ENCODE data around the gene PIK3R1. TPM values are rescaled to one million over a fixed set of nuclear protein-coding genes. Genes with fewer than 3 reads are reported as not detected.

PIK3R1 gene
- total RNA-seq, 6 donors from 2014 or later = 52.3 to 112 (median 92.5) TPM

- H3K27me3 ChIP-seq = no peaks in the 10 kb centered on the region
- TF ChIP-seq EP300 (IDR thresholded peaks at IDR 0.05) (no peak), POLR2A (IDR thresholded peaks at IDR 0.05) (no peak), POLR2AphosphoS5 (IDR thresholded peaks at IDR 0.05) (no peak), CTCF (IDR thresholded peaks at IDR 0.05) (no peak)
- H3K4me3 ChIP-seq = no peak overlapping the region
- H3K9me3 ChIP-seq = no peaks in the 10 kb centered on the region
- no peak for DNase-seq
- 38 to 70% methylated on average over 2 of the region's 2 CpGs for WGBS, 2 donors
- no peak for ATAC-seq (ENCODE audit: low FRiP score in 2 of 2)
- H3K4me1 ChIP-seq = no peaks in the 10 kb centered on the region
- no peaks in the 10 kb centered on the region for H3K36me3 ChIP-seq
- no peak overlapping the region for H3K27ac ChIP-seq
Measured at GRCh38 chr5:68313336-68313735, 97.8 kb downstream of the PIK3R1 start.

- no peak overlapping the region for H3K27ac ChIP-seq
- TF ChIP-seq CTCF (IDR thresholded peaks at IDR 0.05) (no peak), EP300 (IDR thresholded peaks at IDR 0.05) (no peak), POLR2AphosphoS5 (IDR thresholded peaks at IDR 0.05) (no peak), POLR2A (IDR thresholded peaks at IDR 0.05) (no peak)
- no peaks in the 10 kb centered on the region for H3K36me3 ChIP-seq
- ATAC-seq (ENCODE audit: low FRiP score in 2 of 2) = no peak
- no peaks in the 10 kb centered on the region for H3K9me3 ChIP-seq
- H3K4me3 ChIP-seq = no peak overlapping the region
- DNase-seq = no peak
- H3K27me3 ChIP-seq = no peaks in the 10 kb centered on the region
- H3K4me1 ChIP-seq = no peaks in the 10 kb centered on the region
- WGBS, 2 donors = 87 to 94% methylated on average over 2 of the region's 2 CpGs
Measured at GRCh38 chr5:68314465-68314864, 98.9 kb downstream of the PIK3R1 start.

- Histone ChIP-seq H3K9me3 (no peaks in the 10 kb centered on the region), H3K4me1 (no peaks in the 10 kb centered on the region), H3K36me3 (no peaks in the 10 kb centered on the region), H3K4me3 (no peak overlapping the region), H3K27ac (no peak overlapping the region), H3K27me3 (no peaks in the 10 kb centered on the region)
- DNase-seq (peak in 1 of 2 donors; percentile 10), ATAC-seq (ENCODE audit: low FRiP score in 2 of 2) (peak in 1 of 2 donors; percentile 8)
- WGBS, 2 donors = 77 to 78% methylated on average over 6 of the region's 6 CpGs
- TF ChIP-seq EP300 (IDR thresholded peaks at IDR 0.05) = no peak
- TF ChIP-seq CTCF (IDR thresholded peaks at IDR 0.05) = no peak
- TF ChIP-seq POLR2AphosphoS5 (IDR thresholded peaks at IDR 0.05) = no peak
- no peak for TF ChIP-seq POLR2A (IDR thresholded peaks at IDR 0.05)
Measured at GRCh38 chr5:68315679-68316271, 100.2 kb downstream of the PIK3R1 start.

- TF ChIP-seq POLR2A (IDR thresholded peaks at IDR 0.05) (no peak), POLR2AphosphoS5 (IDR thresholded peaks at IDR 0.05) (no peak), EP300 (IDR thresholded peaks at IDR 0.05) (no peak), CTCF (IDR thresholded peaks at IDR 0.05) (no peak)
- 90 to 94% methylated on average over 3 of the region's 3 CpGs for WGBS, 2 donors
- Histone ChIP-seq H3K36me3 (no peaks in the 10 kb centered on the region), H3K27ac (no peak overlapping the region), H3K27me3 (no peaks in the 10 kb centered on the region), H3K4me3 (no peak overlapping the region), H3K9me3 (no peaks in the 10 kb centered on the region), H3K4me1 (no peaks in the 10 kb centered on the region)
- no peak for DNase-seq
- ATAC-seq (ENCODE audit: low FRiP score in 2 of 2) = no peak
Measured at GRCh38 chr5:68316469-68316868, 100.9 kb downstream of the PIK3R1 start.

- Histone ChIP-seq H3K4me1 (no peaks in the 10 kb centered on the region), H3K27ac (no peak overlapping the region), H3K27me3 (no peaks in the 10 kb centered on the region), H3K9me3 (no peaks in the 10 kb centered on the region), H3K4me3 (no peak overlapping the region), H3K36me3 (no peaks in the 10 kb centered on the region)
- no peak for TF ChIP-seq CTCF (IDR thresholded peaks at IDR 0.05)
- TF ChIP-seq EP300 (IDR thresholded peaks at IDR 0.05) = no peak
- TF ChIP-seq POLR2AphosphoS5 (IDR thresholded peaks at IDR 0.05) = no peak
- TF ChIP-seq POLR2A (IDR thresholded peaks at IDR 0.05) = no peak
- ATAC-seq (ENCODE audit: low FRiP score in 2 of 2) (no peak), DNase-seq (no peak)
- 94% methylated on average over 5 of the region's 5 CpGs for WGBS, 2 donors
Measured at GRCh38 chr5:68317646-68318045, 102.1 kb downstream of the PIK3R1 start.
